ENCODE data around the gene KLF5.

The KLF5 gene

DNA sequence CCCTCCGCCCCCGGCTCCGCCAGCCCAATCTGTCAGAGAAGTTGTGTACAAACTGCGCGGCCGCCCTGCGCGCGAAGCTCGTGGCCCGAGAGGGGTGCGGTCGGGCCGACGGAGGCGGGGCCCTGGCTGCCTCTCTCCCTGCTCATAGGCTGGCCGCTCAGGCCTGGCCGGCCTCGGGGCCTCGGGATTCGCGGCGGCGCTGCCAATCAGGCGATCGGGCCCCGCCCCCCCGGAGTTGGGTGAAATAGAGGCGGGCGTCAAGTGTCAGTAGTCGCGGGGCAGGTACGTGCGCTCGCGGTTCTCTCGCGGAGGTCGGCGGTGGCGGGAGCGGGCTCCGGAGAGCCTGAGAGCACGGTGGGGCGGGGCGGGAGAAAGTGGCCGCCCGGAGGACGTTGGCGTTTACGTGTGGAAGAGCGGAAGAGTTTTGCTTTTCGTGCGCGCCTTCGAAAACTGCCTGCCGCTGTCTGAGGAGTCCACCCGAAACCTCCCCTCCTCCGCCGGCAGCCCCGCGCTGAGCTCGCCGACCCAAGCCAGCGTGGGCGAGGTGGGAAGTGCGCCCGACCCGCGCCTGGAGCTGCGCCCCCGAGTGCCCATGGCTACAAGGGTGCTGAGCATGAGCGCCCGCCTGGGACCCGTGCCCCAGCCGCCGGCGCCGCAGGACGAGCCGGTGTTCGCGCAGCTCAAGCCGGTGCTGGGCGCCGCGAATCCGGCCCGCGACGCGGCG, at the start of gene KLF5:
KLF5 (plus strand) TSS at position 270 of the 724 bp plus-strand sequence; CDS start at position 593, 323 bp downstream.
- TF ChIP-seq, protein P1, sequence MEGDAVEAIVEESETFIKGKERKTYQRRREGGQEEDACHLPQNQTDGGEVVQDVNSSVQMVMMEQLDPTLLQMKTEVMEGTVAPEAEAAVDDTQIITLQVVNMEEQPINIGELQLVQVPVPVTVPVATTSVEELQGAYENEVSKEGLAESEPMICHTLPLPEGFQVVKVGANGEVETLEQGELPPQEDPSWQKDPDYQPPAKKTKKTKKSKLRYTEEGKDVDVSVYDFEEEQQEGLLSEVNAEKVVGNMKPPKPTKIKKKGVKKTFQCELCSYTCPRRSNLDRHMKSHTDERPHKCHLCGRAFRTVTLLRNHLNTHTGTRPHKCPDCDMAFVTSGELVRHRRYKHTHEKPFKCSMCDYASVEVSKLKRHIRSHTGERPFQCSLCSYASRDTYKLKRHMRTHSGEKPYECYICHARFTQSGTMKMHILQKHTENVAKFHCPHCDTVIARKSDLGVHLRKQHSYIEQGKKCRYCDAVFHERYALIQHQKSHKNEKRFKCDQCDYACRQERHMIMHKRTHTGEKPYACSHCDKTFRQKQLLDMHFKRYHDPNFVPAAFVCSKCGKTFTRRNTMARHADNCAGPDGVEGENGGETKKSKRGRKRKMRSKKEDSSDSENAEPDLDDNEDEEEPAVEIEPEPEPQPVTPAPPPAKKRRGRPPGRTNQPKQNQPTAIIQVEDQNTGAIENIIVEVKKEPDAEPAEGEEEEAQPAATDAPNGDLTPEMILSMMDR (conservative IDR thresholded peaks at IDR 0.05; ENCODE audit: low read depth, low read length), result no peak
- peak; percentile 94 for DNase-seq (ENCODE audit: low read depth)

DNA sequence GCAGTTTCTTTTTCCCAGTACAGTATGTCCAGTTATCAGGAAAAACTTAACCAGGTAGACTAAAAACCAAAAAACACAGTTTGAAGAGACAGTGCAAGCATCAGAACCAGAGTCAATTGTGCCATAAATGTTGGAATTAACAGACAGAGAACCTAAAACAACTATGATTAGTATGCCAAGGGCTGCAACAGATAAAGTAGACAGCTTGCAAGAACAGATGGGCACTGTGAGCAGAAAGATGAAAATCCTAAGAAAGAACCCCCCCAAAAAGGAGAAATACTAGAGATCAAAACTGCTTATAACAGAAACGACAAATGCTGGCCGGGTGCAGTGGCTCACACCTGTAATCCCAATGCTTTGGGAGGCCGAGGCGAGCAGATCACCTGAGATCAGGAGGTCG, 47.1 kb upstream of the KLF5 start:
- TF ChIP-seq, protein P1 (conservative IDR thresholded peaks at IDR 0.05; ENCODE audit: low read depth, low read length), result no peak
- no peak for DNase-seq (ENCODE audit: low read depth)
- no peak overlapping the region for H3K4me3 ChIP-seq (ENCODE audit: low read depth, low read length)

More for the DNA sequence above, at the start of gene KLF5:
- H3K4me3 ChIP-seq (ENCODE audit: low read depth, low read length), result peak within 1 kb of the TSS; percentile 77

DNA sequence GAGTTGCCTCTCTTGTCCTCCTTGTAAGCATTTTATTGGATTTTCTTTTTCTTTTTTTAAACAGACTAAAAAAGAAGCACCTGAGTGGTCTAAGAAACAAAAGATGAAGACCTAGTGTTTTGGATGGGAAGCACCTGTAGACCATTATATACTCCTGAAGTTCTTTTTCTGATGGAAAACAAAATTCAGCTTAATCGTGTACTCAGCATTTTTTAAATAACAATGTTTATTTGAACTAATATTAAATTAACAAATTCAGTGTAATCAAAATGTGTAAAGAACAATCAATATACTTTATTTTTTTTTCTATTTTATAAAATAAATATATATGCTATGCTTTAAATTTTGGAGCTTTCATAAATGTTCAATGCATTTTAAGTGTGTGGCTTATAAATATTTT, 43.0 kb upstream of the KLF5 start:
- no peak for DNase-seq (ENCODE audit: low read depth)

DNA sequence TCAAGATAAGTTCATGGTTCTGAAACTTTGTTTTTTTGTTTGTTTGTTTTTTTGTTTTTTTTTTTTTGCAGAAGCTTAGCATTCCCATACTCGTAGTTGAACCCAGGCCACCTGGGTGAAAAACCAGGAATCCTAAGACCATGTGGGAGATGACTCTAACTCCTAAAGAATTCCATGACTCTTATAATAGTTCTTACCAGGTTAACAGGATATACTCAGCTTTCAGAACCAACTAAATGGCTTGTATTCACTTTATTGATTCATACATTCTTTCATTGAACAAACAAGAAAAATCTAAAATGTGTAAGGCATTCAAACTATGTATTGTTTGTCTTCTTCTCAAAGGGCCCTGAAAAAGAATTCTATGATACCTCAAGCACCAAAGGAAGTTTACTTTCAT, 40.5 kb upstream of the KLF5 start:
- H3K4me3 ChIP-seq (ENCODE audit: low read depth, low read length), result no peak overlapping the region
- DNase-seq (ENCODE audit: low read depth), result peak; percentile 5
- TF ChIP-seq, protein P1 (conservative IDR thresholded peaks at IDR 0.05; ENCODE audit: low read depth, low read length), result no peak

More for the DNA sequence above, 43.0 kb upstream of the KLF5 start:
- TF ChIP-seq, protein P1 (conservative IDR thresholded peaks at IDR 0.05; ENCODE audit: low read depth, low read length), result no peak
- H3K4me3 ChIP-seq (ENCODE audit: low read depth, low read length), result no peak overlapping the region

DNA sequence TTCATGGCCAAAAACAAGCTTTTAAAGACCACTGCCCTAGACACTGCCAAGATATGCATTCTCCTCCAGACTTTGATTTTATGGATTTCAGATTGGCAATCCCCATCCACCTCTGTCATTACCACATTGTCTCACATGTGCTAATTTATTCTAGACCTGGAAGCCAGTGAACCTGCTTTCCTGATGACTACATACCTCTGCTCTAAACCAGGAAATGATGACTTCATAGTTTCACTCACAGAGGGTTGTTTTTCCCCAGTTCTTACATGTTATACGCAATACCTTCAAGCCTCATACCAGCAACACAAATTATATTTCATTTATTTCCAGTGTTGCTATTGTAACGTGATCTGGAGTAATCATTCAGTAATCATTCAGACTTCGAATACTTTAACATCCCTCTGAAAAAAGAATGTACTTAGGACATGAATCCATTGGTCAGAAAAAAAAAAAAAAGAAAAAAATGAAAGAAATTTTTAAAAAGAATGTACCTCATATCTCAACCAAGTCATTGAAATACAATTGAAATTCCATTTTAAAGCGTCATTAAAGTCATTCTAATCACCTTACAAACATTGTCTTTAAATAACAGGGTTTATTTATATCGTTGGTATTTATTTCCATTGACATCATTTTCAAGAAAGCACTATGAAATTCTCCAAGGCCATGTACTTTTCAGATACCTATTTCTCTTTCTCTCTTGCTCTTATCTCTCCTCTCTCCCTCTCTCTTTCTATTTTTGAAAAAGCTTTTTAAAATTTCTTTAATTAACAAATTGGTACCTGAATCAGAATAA, 33.4 kb upstream of the KLF5 start:
- DNase-seq (ENCODE audit: low read depth), result peak; percentile 42
- H3K4me3 ChIP-seq (ENCODE audit: low read depth, low read length), result no peak overlapping the region
- TF ChIP-seq, protein P1 (conservative IDR thresholded peaks at IDR 0.05; ENCODE audit: low read depth, low read length), result no peak

DNA sequence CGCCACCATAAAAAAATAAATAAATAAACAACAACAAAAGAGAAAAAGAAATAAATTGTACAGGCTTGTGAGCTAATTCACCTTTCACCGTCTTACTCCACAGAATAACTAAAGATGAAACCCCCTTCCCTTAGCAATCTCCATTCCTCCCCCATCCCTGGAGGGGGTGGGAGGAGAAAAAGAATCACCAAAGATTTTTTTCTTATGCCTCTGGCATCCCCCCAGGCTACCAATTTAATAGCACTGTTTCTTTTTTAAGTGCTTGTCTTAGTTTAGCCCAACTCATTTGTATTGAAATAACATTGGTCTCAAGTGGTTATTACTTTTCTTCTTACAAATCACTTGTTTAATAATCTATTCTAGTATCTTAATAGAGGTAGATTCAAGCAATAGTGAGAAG, 23.9 kb upstream of the KLF5 start:
- DNase-seq (ENCODE audit: low read depth), result no peak
- no peak overlapping the region for H3K4me3 ChIP-seq (ENCODE audit: low read depth, low read length)
- TF ChIP-seq, protein P1 (conservative IDR thresholded peaks at IDR 0.05; ENCODE audit: low read depth, low read length), result no peak
